HL-60 (cell line): ENCODE results near the gene LANCL2.
"Not testable (repeated sequence)": the region's sequence is repeated elsewhere in the genome, so short reads cannot be mapped to it uniquely, and the experiment has no call there.

Experiments used
- DNase-seq, 2 experiments: peaks; one replicate each; pipeline ENCODE4 v3.0.0-alpha.2; 2010 to 2020; ENCODE audit warnings: low read depth in 1 of 2, low spot score in 1 of 2
- H3K27ac ChIP-seq: fragments of 250-450 bp; sonication (Bioruptor Pico); replicated peaks from 2 replicates; pipeline ENCODE4 v1.5.1; 2020; ENCODE audit warnings: mild to moderate bottlenecking, moderate library complexity
- H3K27me3 ChIP-seq: fragments of 250-450 bp; sonication (Bioruptor Pico); 2 replicates; pipeline ENCODE4 v1.5.1; 2021; ENCODE audit warnings: mild to moderate bottlenecking, moderate library complexity; ENCODE audit not compliant: insufficient read depth, poor library complexity, severe bottlenecking
- H3K4me3 ChIP-seq: replicated peaks from 2 replicates; pipeline ENCODE4 v1.5.1; 2011; ENCODE audit warnings: mild to moderate bottlenecking, control low read depth, low read length; ENCODE audit not compliant: insufficient read depth
- CTCF ChIP-seq: IDR thresholded peaks from one replicate; pipeline ENCODE4 v1.5.1; 2011; ENCODE audit warnings: low read length, control low read depth, inconsistent platforms; ENCODE audit not compliant: insufficient read depth
- GABPA ChIP-seq: IDR thresholded peaks from 2 replicates; pipeline ENCODE4 v1.6.1; 2012; ENCODE audit warnings: low read depth
- POLR2AphosphoS5 ChIP-seq: IDR thresholded peaks from 2 replicates; pipeline ENCODE4 v1.6.1; 2012; ENCODE audit warnings: low read depth
- REST ChIP-seq: IDR thresholded peaks from 2 replicates; pipeline ENCODE4 v1.6.1; 2012; ENCODE audit warnings: low read depth; ENCODE audit not compliant: insufficient replicate concordance
- SPI1 ChIP-seq: IDR thresholded peaks from 2 replicates; pipeline ENCODE4 v1.6.1; 2012; ENCODE audit warnings: low read depth, mild to moderate bottlenecking, borderline replicate concordance

LANCL2 gene

DNA sequence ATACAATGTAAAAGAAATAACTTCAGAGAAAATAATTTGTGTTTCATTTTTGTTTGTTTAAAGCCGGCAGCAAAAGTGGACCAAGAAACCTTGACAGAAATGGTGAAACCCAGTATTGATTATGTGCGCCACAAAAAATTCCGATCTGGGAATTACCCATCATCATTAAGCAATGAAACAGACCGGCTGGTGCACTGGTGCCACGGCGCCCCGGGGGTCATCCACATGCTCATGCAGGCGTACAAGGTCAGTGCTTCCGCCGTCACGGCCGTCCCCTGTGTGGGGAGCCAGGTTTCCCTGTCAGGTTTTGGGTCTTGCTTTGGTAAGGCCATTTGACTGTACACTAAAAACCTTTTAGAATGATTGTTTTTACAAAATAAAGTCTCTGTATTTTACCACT lies 46.7 kb downstream of the LANCL2 start:
- H3K27ac ChIP-seq = no peak overlapping the region
- no peaks in the 10 kb centered on the region for H3K27me3 ChIP-seq
- TF ChIP-seq CTCF (no peak), GABPA (no peak), REST (no peak)
- no peak for DNase-seq
- H3K4me3 ChIP-seq = no peak overlapping the region

GRCh38 chr7:55413442-55413841 lies 48.3 kb downstream of the LANCL2 start:
- H3K4me3 ChIP-seq = no peak overlapping the region
- DNase-seq = no peak
- no peak for TF ChIP-seq SPI1
- no peak for TF ChIP-seq GABPA
- TF ChIP-seq CTCF = no peak
- TF ChIP-seq REST = no peak
- H3K27me3 ChIP-seq = no peaks in the 10 kb centered on the region
- H3K27ac ChIP-seq = no peak overlapping the region

- no peak for TF ChIP-seq POLR2AphosphoS5
- no peaks in the 10 kb centered on the region for H3K27me3 ChIP-seq
- peak; percentile 43 to 75 for DNase-seq
- H3K27ac ChIP-seq = no peak overlapping the region
- no peak overlapping the region for H3K4me3 ChIP-seq
Measured at GRCh38 chr7:55415173-55415778, 50.1 kb downstream of the LANCL2 start.

DNA sequence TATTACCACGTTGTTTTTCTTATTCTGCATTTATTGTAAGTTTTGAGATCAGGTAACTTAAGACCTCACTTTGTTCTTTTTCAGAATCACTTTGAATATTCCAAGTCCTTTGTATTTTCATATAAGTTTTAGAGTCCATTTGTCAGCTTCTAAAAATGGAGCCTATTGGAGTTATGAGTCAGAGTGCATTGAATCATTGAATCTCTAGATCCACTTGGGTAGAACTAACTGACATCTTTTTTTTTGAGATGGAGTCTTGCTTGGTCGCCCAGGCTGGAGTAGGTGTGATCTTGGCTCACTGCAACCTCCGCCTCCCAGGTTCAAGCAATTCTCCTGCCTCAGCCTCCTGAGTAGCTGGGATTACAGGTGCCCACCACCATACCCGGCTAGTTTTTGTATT lies 52.3 kb downstream of the LANCL2 start:
- DNase-seq, H3K27ac ChIP-seq, H3K4me3 ChIP-seq: not testable (repeated sequence)

DNA sequence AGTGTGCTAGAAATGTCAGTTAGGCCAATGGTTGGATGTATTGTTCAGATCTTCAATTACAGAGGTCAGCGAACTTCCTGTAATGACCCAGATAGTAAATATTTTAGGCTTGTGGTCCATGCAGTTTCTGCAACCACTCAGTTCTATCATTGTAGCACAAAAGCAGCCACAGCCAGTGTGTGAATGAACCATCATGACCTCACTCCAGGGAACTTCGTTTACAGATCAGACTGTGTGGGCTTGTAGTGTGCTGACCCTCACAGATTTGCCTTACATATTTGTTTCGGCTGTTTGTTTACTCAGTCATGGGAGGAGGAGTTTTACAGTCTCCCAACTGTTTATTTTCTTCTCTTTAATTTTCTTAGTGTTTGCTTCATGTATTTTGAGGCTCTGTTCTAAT lies 55.4 kb downstream of the LANCL2 start:
- no peak overlapping the region for H3K4me3 ChIP-seq
- no peak for DNase-seq
- no peak overlapping the region for H3K27ac ChIP-seq
- no peak for TF ChIP-seq GABPA
- no peak for TF ChIP-seq CTCF
- TF ChIP-seq SPI1 = no peak
- TF ChIP-seq REST = no peak
- TF ChIP-seq POLR2AphosphoS5 = no peak
- no peaks in the 10 kb centered on the region for H3K27me3 ChIP-seq

More for the DNA sequence above, 52.3 kb downstream of the LANCL2 start:
- H3K27me3 ChIP-seq = not testable (repeated sequence)
